ENCODE data around the gene SERPIND1.
"Not testable (repeated sequence)": the region's sequence is repeated elsewhere in the genome, so short reads cannot be mapped to it uniquely, and the experiment has no call there.

The SERPIND1 gene

GRCh38 chr22:20748082-20748481 is 25.8 kb upstream of the SERPIND1 start:
- DNase-seq, result no peak

- DNase-seq, result no peak
These were observed 25.0 kb upstream of the SERPIND1 start for GRCh38 chr22:20748731-20749428.

GRCh38 chr22:20749453-20749852 is 24.5 kb upstream of the SERPIND1 start:
- no peak for DNase-seq

- DNase-seq, result no peak
These were observed 23.3 kb upstream of the SERPIND1 start for GRCh38 chr22:20750461-20751184.

GRCh38 chr22:20751185-20751851 is 22.6 kb upstream of the SERPIND1 start:
- DNase-seq, result no peak

- DNase-seq, result no peak
These were observed 21.7 kb upstream of the SERPIND1 start for GRCh38 chr22:20752104-20752741.

- no peak for DNase-seq
These were observed 21.0 kb upstream of the SERPIND1 start for GRCh38 chr22:20752873-20753272.

GRCh38 chr22:20756846-20757245 is 17.1 kb upstream of the SERPIND1 start:
- DNase-seq, result no peak

GRCh38 chr22:20758688-20759087 is 15.2 kb upstream of the SERPIND1 start:
- DNase-seq, result no peak

GRCh38 chr22:20760084-20760483 is 13.8 kb upstream of the SERPIND1 start:
- DNase-seq, result no peak

- DNase-seq, result no peak
These were observed 12.4 kb upstream of the SERPIND1 start for GRCh38 chr22:20761536-20761935.

- DNase-seq, result no peak
These were observed 11.6 kb upstream of the SERPIND1 start for GRCh38 chr22:20762233-20762796.

GRCh38 chr22:20763630-20764470 is 10.1 kb upstream of the SERPIND1 start:
- DNase-seq, result no peak

GRCh38 chr22:20764471-20764720 is 9.5 kb upstream of the SERPIND1 start:
- DNase-seq, result no peak

GRCh38 chr22:20764729-20765128 is 9.2 kb upstream of the SERPIND1 start:
- DNase-seq, result no peak

- no peak for DNase-seq
These were observed 8.0 kb upstream of the SERPIND1 start for GRCh38 chr22:20765938-20766337.

GRCh38 chr22:20766530-20766929 is 7.4 kb upstream of the SERPIND1 start:
- DNase-seq, result no peak

GRCh38 chr22:20769496-20769826 is 4.5 kb upstream of the SERPIND1 start:
- not testable (repeated sequence) for DNase-seq

- DNase-seq, result peak; percentile 47
These were observed 1.8 kb upstream of the SERPIND1 start for GRCh38 chr22:20771918-20772625.

GRCh38 chr22:20774882-20775281 is 969 bp downstream of the SERPIND1 start:
- DNase-seq, result no peak

- DNase-seq, result no peak
These were observed 1.5 kb downstream of the SERPIND1 start for GRCh38 chr22:20775342-20775895.

Data from retina (tissue), 1 donor.